Omental fat pad (tissue), 4 donors: Measurements from ENCODE around the gene MCF2L2. TPM values are rescaled to one million over a fixed set of nuclear protein-coding genes. Genes with fewer than 3 reads are reported as not detected.

Source experiments
- ATAC-seq: fragments of 150-250 bp; one replicate; pipeline ENCODE4 v1.9.1; 2016; ENCODE audit warnings: mild to moderate bottlenecking, moderate library complexity; ENCODE audit not compliant: low FRiP score
- DNase-seq: peaks from one replicate; pipeline ENCODE4 v3.0.0-alpha.2; 2019; ENCODE audit warnings: low spot score
- CTCF ChIP-seq, 3 donors: fragments of 450-650 bp; IDR thresholded peaks; one replicate each; pipeline ENCODE4 v1.5.1; 2016 to 2017; ENCODE audit warnings: antibody characterized with exemption in 3 of 3, mild to moderate bottlenecking in 3 of 3, moderate library complexity in 2 of 3
- total RNA-seq, 4 donors: library from RNA; depleted of rRNA; stranded (reverse); fragments of >200 nt; gene quantifications; one replicate each; pipeline ENCODE4 v1.1.0, GENCODE V29; 2016

Gene MCF2L2
- total RNA-seq, 4 donors from 2014 or later = under 0.01 to 0.84 (median 0.39) TPM

- ATAC-seq (peak; percentile 70), DNase-seq (no peak)
- TF ChIP-seq CTCF (IDR thresholded peaks at IDR 0.05) = no peak
Observed at GRCh38 chr3:183265834-183266417, 162.5 kb downstream of the MCF2L2 start.

- DNase-seq (no peak), ATAC-seq (peak; percentile 21)
- no peak for TF ChIP-seq CTCF (IDR thresholded peaks at IDR 0.05)
Observed at GRCh38 chr3:183265157-183265642, 163.2 kb downstream of the MCF2L2 start.

GRCh38 chr3:183264268-183264667 lies 164.2 kb downstream of the MCF2L2 start:
- ATAC-seq (no peak), DNase-seq (no peak)
- no peak for TF ChIP-seq CTCF (IDR thresholded peaks at IDR 0.05)

GRCh38 chr3:183262875-183263378 lies 165.5 kb downstream of the MCF2L2 start:
- ATAC-seq (no peak), DNase-seq (no peak)
- TF ChIP-seq CTCF (IDR thresholded peaks at IDR 0.05) = no peak

GRCh38 chr3:183261151-183261724 lies 167.2 kb downstream of the MCF2L2 start:
- DNase-seq (no peak), ATAC-seq (no peak)
- TF ChIP-seq CTCF (IDR thresholded peaks at IDR 0.05) = no peak

- DNase-seq (no peak), ATAC-seq (peak; percentile 80)
- TF ChIP-seq CTCF (IDR thresholded peaks at IDR 0.05) = no peak
Observed at GRCh38 chr3:183260167-183260904, 168.1 kb downstream of the MCF2L2 start.
